ENCODE data around the gene SORCS2.

SORCS2 gene

GRCh38 chr4:7335344-7336066 is 143.2 kb downstream of the SORCS2 start:
- H3K9me2 ChIP-seq (replicated peaks; ENCODE audit: control insufficient read depth, low read length), result no peaks in the 10 kb centered on the region
- no peaks in the 10 kb centered on the region for H3K27me3 ChIP-seq (ENCODE audit: control insufficient read depth, low read length)
- peaks cover 7% of the 10 kb centered on the region; the same call in 1 of the 2 replicates for H3K9me3 ChIP-seq (ENCODE audit: control insufficient read depth, insufficient read depth, low read length)
- no peak overlapping the region for H3K4me2 ChIP-seq (ENCODE audit: low read length)
- H3K4me1 ChIP-seq (ENCODE audit: control insufficient read depth, low read length), result peaks cover 19% of the 10 kb centered on the region
- no peaks in the 10 kb centered on the region for H4K20me1 ChIP-seq (ENCODE audit: control insufficient read depth, insufficient read depth, low read depth, low read length)
- H3K36me3 ChIP-seq (ENCODE audit: control insufficient read depth, low read length), result no peaks in the 10 kb centered on the region
- no peaks in the 10 kb centered on the region for H3F3A ChIP-seq (ENCODE audit: control insufficient read depth, insufficient read depth)
- H3K4me3 ChIP-seq (ENCODE audit: low read length), result no peak overlapping the region
- H3K27ac ChIP-seq (ENCODE audit: low read depth, low read length), result no peak overlapping the region
- H3K79me2 ChIP-seq (ENCODE audit: control insufficient read depth, low read length), result no peaks in the 10 kb centered on the region
- TF ChIP-seq EZH2phosphoT487 (IDR thresholded peaks at IDR 0.05; ENCODE audit: borderline replicate concordance, low read length), result no peak
- TF ChIP-seq, protein P1, sequence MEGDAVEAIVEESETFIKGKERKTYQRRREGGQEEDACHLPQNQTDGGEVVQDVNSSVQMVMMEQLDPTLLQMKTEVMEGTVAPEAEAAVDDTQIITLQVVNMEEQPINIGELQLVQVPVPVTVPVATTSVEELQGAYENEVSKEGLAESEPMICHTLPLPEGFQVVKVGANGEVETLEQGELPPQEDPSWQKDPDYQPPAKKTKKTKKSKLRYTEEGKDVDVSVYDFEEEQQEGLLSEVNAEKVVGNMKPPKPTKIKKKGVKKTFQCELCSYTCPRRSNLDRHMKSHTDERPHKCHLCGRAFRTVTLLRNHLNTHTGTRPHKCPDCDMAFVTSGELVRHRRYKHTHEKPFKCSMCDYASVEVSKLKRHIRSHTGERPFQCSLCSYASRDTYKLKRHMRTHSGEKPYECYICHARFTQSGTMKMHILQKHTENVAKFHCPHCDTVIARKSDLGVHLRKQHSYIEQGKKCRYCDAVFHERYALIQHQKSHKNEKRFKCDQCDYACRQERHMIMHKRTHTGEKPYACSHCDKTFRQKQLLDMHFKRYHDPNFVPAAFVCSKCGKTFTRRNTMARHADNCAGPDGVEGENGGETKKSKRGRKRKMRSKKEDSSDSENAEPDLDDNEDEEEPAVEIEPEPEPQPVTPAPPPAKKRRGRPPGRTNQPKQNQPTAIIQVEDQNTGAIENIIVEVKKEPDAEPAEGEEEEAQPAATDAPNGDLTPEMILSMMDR (IDR thresholded peaks at IDR 0.05; ENCODE audit: low read depth, low read length, poor library complexity, severe bottlenecking), result peak; percentile 92

- no peak overlapping the region for H3K27ac ChIP-seq (ENCODE audit: low read depth, low read length)
- H3K27me3 ChIP-seq (ENCODE audit: control insufficient read depth, low read length), result no peaks in the 10 kb centered on the region
- no peak overlapping the region for H3K4me3 ChIP-seq (ENCODE audit: low read length)
- peaks cover 7% of the 10 kb centered on the region; the same call in 1 of the 2 replicates for H3K9me3 ChIP-seq (ENCODE audit: control insufficient read depth, insufficient read depth, low read length)
- no peaks in the 10 kb centered on the region for H3K36me3 ChIP-seq (ENCODE audit: control insufficient read depth, low read length)
- no peaks in the 10 kb centered on the region for H3K9me2 ChIP-seq (replicated peaks; ENCODE audit: control insufficient read depth, low read length)
- no peaks in the 10 kb centered on the region for H3K79me2 ChIP-seq (ENCODE audit: control insufficient read depth, low read length)
- TF ChIP-seq, protein P1 (IDR thresholded peaks at IDR 0.05; ENCODE audit: low read depth, low read length, poor library complexity, severe bottlenecking), result no peak
- TF ChIP-seq EZH2phosphoT487 (IDR thresholded peaks at IDR 0.05; ENCODE audit: borderline replicate concordance, low read length), result no peak
- no peak overlapping the region for H3K4me2 ChIP-seq (ENCODE audit: low read length)
- no peaks in the 10 kb centered on the region for H4K20me1 ChIP-seq (ENCODE audit: control insufficient read depth, insufficient read depth, low read depth, low read length)
- H3K4me1 ChIP-seq (ENCODE audit: control insufficient read depth, low read length), result peaks cover 25% of the 10 kb centered on the region
- H3F3A ChIP-seq (ENCODE audit: control insufficient read depth, insufficient read depth), result no peaks in the 10 kb centered on the region
Measured at GRCh38 chr4:7336067-7336569, 143.8 kb downstream of the SORCS2 start.

- Histone ChIP-seq H3K4me1 (ENCODE audit: control insufficient read depth, low read length) (peaks cover 31% of the 10 kb centered on the region), H3K9me3 (ENCODE audit: control insufficient read depth, insufficient read depth, low read length) (peaks cover 7% of the 10 kb centered on the region; the same call in 1 of the 2 replicates), H3K27ac (ENCODE audit: low read depth, low read length) (no peak overlapping the region), H3K4me2 (ENCODE audit: low read length) (no peak overlapping the region), H3K27me3 (ENCODE audit: control insufficient read depth, low read length) (no peaks in the 10 kb centered on the region), H4K20me1 (ENCODE audit: control insufficient read depth, insufficient read depth, low read depth, low read length) (no peaks in the 10 kb centered on the region), H3K4me3 (ENCODE audit: low read length) (no peak overlapping the region), H3F3A (ENCODE audit: control insufficient read depth, insufficient read depth) (no peaks in the 10 kb centered on the region), H3K79me2 (ENCODE audit: control insufficient read depth, low read length) (no peaks in the 10 kb centered on the region), H3K9me2 (replicated peaks; ENCODE audit: control insufficient read depth, low read length) (no peaks in the 10 kb centered on the region), H3K36me3 (ENCODE audit: control insufficient read depth, low read length) (no peaks in the 10 kb centered on the region)
- TF ChIP-seq, protein P1 (IDR thresholded peaks at IDR 0.05; ENCODE audit: low read depth, low read length, poor library complexity, severe bottlenecking), result no peak
- TF ChIP-seq EZH2phosphoT487 (IDR thresholded peaks at IDR 0.05; ENCODE audit: borderline replicate concordance, low read length), result no peak
Measured at GRCh38 chr4:7336732-7337131, 144.4 kb downstream of the SORCS2 start.

Measured in DOHH2 (cell line).